GM20431 (cell line): Measurements from ENCODE around the gene KCNJ10.

Experiments used
- in situ Hi-C: fragments of 300-500 bp; cut with MseI, MboI; formaldehyde crosslinking; loops from one replicate; pipeline ENCODE4 v1.15.0; 2020; ENCODE audit warnings: low sequenced_read_pairs; ENCODE audit not compliant: unreplicated experiment

KCNJ10 gene

GRCh38 chr1:160086456-160086892, 16.5 kb upstream of the KCNJ10 start:
- in situ Hi-C loops = no loop called here

DNA sequence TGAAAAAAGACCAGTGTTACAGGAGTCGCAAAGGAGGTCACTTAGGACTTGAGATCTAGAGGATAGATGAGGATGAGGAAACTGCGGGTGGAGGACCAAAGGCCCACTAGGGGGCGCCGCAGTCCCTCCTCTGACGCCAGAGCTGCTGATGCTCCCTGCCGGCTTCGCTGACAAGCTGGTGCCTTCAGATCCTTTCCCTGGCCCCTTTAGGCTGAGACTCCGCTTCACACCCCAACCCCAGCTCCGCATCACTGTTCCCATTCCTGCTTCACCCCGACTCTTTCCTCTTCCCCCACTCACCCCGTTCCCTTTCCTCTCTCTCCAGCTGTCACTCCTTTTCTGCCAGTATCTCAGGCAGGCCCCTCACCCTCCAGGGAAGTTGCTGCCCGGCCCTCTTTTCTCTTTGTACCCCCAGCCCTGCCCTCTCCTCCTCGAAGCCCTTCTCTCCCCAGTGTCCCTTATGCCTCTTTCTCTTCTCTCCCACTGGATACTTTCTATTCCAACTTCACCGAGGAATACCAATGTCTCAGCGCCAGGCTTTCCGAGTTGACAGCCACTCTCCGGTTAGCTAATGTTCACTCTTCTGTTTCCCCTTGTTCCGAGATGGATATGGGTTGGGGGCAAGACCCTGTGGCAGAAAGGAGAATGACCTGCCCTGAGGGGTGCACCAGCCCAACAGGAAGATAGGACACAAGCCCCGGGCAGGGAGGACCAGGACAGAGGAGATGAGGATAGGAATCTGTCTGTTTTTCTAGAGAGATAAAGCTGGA, 15.9 kb upstream of the KCNJ10 start:
- in situ Hi-C loops = no loop called here

DNA sequence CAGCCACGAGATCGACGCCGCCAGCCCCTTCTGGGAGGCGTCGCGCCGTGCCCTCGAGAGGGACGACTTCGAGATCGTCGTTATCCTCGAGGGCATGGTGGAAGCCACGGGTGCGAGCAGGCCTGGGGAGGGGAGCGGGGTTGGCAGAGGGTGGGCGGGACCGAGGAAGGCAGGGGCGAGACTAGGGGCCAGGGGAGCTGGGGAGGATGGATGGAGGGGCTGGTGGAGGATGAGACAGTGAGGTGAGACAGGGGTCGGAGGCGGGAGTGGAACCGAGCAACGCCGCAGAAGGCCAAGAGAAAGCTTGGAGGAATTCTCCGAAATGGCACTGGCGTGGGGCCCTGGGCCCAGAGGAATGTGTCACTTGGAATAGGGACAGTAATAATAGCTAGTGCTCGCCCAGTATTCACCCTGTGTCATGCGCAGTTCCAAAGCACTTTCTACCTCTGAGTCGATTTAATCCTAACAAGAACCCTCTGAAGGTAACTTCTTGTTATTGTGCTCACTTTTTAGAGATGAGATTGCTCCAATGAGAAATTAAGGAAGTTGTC, 14.9 kb upstream of the KCNJ10 start:
- in situ Hi-C loops = no loop called here

GRCh38 chr1:160083968-160084770, 14.2 kb upstream of the KCNJ10 start:
- in situ Hi-C loops = no loop called here

DNA sequence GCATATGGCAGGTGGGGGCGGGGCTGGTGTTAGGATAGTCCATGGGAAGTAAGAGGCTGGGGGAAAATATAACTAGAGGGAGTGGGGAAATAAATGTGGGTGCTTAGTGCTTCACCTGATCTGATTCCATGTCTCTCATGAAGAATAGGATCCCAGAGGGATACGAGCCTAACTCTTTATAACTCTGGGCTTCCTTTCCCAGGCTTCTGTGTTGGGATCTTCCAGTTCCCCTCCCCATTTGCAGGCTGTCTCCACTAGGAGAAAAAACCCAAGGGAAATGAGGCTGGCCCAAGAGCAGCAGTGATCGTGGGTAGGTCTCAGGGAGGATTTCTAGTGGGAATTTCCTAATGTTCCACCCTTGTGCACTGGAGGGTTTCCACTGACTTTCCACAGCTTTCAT, 13.0 kb upstream of the KCNJ10 start:
- in situ Hi-C loops = no loop called here

- in situ Hi-C loops = no loop called here
Observed at GRCh38 chr1:160082487-160082886, 12.5 kb upstream of the KCNJ10 start.

- in situ Hi-C loops = no loop called here
Observed at GRCh38 chr1:160081261-160081936, 11.4 kb upstream of the KCNJ10 start, which contains the start of gene KCNJ9. Gene KCNJ9 (plus strand): TSS chr1:160081538. CDS start chr1:160084031, 2,493 bp downstream.

GRCh38 chr1:160080381-160081100, 10.6 kb upstream of the KCNJ10 start:
- in situ Hi-C loops = no loop called here

DNA sequence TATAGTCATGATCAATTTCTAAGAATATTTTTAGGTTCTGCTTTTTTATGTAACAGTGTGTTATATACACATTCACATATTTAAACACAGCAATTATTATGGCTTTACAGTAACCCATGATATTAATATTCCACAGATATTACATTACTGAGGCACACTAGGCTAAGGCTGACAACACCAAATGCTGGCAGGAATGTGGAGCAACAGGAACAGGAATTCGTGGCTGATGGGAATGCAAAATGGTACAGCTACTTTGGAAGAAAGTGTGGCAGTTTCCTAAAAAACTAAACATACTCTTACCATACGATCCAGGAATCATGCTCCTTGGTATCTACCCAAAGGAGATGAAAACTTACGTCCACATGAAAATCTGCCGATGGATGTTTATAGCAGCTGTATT, 9.5 kb upstream of the KCNJ10 start:
- in situ Hi-C loops = no loop called here

- in situ Hi-C loops = no loop called here
Observed at GRCh38 chr1:160078512-160079195, 8.7 kb upstream of the KCNJ10 start.

- in situ Hi-C loops = no loop called here
Observed at GRCh38 chr1:160077486-160077885, 7.5 kb upstream of the KCNJ10 start.

DNA sequence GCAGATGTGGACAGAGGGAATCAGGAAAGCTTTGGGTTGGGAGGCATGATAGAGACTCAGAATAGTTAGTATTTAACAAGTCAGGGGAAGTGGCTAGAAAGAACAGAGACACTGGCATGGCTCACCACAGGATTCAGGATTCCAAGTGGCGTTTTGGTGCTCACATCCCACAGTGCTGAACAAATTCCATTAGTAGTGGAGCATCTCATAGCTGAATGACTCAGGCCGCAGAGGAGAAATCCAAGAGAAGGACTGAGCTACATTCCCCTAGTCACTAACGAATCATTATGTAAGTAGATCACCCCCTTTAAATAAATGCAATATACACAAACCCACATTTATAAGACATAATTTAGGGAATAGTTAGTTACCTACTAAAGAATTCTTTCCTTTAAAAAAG, 6.3 kb upstream of the KCNJ10 start:
- in situ Hi-C loops = no loop called here

- in situ Hi-C loops = no loop called here
Observed at GRCh38 chr1:160075836-160076235, 5.9 kb upstream of the KCNJ10 start.

GRCh38 chr1:160074865-160075264, 4.9 kb upstream of the KCNJ10 start:
- in situ Hi-C loops = no loop called here

DNA sequence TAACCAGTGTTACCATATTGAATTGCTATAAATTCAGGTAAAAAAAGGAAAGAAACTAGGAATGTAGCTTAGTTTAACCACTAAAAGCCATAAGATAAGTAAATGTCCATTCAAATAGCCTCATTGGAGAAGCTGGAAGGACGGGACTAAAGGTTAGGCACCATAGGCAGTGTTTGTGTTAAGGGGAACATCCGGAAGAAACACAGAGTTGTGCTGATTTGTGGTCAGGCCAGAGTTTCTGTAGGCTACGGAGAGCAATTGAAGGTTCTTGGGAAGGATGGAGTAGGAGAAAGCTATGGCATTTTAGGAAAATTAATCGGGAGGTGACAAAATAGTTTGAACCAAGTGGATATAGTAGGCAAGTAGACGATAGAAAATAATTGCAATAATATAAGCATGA, 1.3 kb upstream of the KCNJ10 start:
- in situ Hi-C loops = no loop called here

DNA sequence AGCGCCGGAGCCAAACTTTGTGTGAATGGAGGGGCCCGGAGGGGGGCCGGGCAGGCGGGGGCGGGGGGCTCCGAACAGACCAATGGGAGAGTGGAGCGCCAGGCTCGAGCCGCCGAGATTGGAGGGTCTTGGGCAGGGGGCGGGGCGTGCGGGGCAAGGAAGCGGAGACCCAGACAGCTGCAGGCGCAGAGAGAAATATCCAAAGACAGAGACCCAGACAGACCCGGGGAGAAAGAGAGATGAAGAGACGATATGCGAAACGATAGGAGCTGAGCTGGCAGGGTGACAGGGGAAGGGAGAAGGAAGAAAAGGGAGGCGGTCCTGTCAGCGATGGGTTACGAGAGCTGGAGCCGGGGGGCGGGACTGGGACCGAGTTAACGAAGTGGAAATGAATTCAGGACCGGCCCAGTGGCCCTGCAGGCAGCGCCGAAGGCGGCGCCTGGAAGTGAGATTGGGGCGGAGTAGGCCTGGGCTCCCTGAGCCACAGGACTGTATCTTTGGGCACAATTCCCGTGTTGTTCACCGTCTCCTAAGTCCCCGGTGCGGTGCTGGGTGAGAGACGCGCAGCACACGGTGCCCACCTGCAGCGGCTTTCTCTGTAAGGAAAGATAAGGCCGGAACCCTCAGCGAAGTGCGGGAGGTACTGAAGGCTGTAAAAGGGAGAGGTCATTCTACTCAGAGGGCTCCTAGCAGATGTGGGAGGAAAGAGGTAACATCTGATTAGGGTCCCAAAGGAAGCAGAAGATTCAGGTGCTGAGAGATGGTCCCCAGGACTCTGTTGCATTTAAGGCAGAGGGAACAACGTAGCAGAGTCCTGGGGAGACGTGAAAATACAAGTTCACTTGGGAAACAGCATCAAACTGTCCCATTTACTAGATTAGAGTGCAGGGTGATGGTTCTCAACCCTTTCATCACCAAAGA, 543 bp upstream of the KCNJ10 start:
- in situ Hi-C loops = no loop called here

GRCh38 chr1:160068225-160068624, 1.7 kb downstream of the KCNJ10 start:
- in situ Hi-C loops = no loop called here
